ENCODE measurements around the gene PLOD2. TPM values are rescaled to one million over a fixed set of nuclear protein-coding genes. Genes with fewer than 3 reads are reported as not detected.
A peak's percentile ranks its signal among the peaks of the same experiment; 100 is the strongest.

The PLOD2 gene
- 24.2 TPM for total RNA-seq

- peak; percentile 62 for DNase-seq
Measured at GRCh38 chr3:146160964-146161662, at the start of gene PLOD2. TSS of gene PLOD2 (minus strand) at chr3:146161184. CDS start at chr3:146160989, 195 bp downstream.

- DNase-seq = no peak
Measured at GRCh38 chr3:146209371-146209770, 48.4 kb upstream of the PLOD2 start.

GRCh38 chr3:146203776-146204175 lies 42.8 kb upstream of the PLOD2 start:
- peak; percentile 76 for DNase-seq

- DNase-seq = no peak
Measured at GRCh38 chr3:146200461-146201220, 39.7 kb upstream of the PLOD2 start.

- DNase-seq = no peak
Measured at GRCh38 chr3:146199762-146200161, 38.8 kb upstream of the PLOD2 start.

- DNase-seq = no peak
Measured at GRCh38 chr3:146196789-146197188, 35.8 kb upstream of the PLOD2 start.

GRCh38 chr3:146195605-146196004 lies 34.6 kb upstream of the PLOD2 start:
- DNase-seq = no peak

- DNase-seq = peak; percentile 6
Measured at GRCh38 chr3:146195030-146195429, 34.0 kb upstream of the PLOD2 start.

GRCh38 chr3:146191051-146191450 lies 30.1 kb upstream of the PLOD2 start:
- peak; percentile 87 for DNase-seq

- DNase-seq = peak; percentile 14
Measured at GRCh38 chr3:146189519-146190173, 28.7 kb upstream of the PLOD2 start.

- DNase-seq = peak; percentile 7
Measured at GRCh38 chr3:146187334-146187950, 26.5 kb upstream of the PLOD2 start.

- DNase-seq = no peak
Measured at GRCh38 chr3:146184241-146185015, 23.4 kb upstream of the PLOD2 start.

- no peak for DNase-seq
Measured at GRCh38 chr3:146181216-146181615, 20.2 kb upstream of the PLOD2 start.

- no peak for DNase-seq
Measured at GRCh38 chr3:146180376-146180775, 19.4 kb upstream of the PLOD2 start.

- peak; percentile 47 for DNase-seq
Measured at GRCh38 chr3:146178006-146178689, 17.2 kb upstream of the PLOD2 start.

- peak; percentile 37 for DNase-seq
Measured at GRCh38 chr3:146177519-146177918, 16.5 kb upstream of the PLOD2 start.

- DNase-seq = no peak
Measured at GRCh38 chr3:146177072-146177471, 16.1 kb upstream of the PLOD2 start.

- DNase-seq = no peak
Measured at GRCh38 chr3:146172586-146172985, 11.6 kb upstream of the PLOD2 start.

GRCh38 chr3:146170591-146170990 lies 9.6 kb upstream of the PLOD2 start:
- DNase-seq = no peak

GRCh38 chr3:146169891-146170290 lies 8.9 kb upstream of the PLOD2 start:
- no peak for DNase-seq

- DNase-seq = no peak
Measured at GRCh38 chr3:146166826-146167225, 5.8 kb upstream of the PLOD2 start.

Data from skin of body (tissue), 2 donors.